Stimulated activated CD8-positive, alpha-beta memory T cell treated with anti-CD3 and anti-CD28 coated beads, Interleukin-7, amount 100 ng/mL, for 24 hours (primary cell): ENCODE measurements around the gene PPP1R1B.

ENCODE experiments used
- DNase-seq: peaks from one replicate; pipeline ENCODE4 v3.0.0-alpha.2; 2020; ENCODE audit warnings: low read depth

PPP1R1B gene

GRCh38 chr17:39653662-39654331 lies 27.0 kb downstream of the PPP1R1B start:
- peak; percentile 74 for DNase-seq

DNA sequence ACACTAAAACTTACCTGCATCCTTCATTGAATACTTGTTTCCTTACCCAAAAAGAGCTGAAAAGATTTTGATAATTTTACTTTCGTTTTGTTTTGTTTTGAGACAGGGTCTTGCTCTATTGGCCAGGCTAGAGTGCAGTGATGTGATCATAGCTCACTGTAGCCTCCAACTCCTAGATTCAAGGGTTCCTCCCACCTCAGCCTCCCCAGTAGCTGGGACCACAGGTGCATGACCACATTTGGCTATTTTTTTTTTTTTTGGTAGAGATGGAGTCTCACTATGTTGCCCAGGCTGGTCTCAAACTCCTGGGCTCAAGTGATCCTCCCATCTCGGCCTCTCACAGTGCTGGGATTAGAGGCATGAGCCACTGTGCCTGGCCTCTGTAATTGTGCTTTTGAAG lies 28.4 kb downstream of the PPP1R1B start:
- DNase-seq, result no peak

DNA sequence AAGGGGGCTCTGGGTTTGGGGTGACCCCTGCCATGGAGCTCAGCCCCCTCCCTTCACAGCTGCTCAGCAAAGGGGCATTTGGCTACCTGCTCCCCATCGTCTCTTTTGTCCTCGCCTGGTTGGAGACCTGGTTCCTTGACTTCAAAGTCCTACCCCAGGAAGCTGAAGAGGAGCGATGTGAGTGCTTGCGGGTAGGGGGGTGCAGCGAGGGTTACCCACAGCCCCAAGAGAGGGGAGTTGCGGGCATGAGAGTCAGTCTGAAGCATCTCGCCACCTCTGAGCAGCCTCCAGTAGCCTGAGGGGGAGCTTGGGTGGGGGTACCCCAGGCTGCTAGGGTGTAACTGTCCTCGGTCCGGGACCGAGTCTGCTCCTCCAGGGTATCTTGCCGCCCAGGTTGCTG lies 31.6 kb downstream of the PPP1R1B start:
- DNase-seq, result no peak

DNA sequence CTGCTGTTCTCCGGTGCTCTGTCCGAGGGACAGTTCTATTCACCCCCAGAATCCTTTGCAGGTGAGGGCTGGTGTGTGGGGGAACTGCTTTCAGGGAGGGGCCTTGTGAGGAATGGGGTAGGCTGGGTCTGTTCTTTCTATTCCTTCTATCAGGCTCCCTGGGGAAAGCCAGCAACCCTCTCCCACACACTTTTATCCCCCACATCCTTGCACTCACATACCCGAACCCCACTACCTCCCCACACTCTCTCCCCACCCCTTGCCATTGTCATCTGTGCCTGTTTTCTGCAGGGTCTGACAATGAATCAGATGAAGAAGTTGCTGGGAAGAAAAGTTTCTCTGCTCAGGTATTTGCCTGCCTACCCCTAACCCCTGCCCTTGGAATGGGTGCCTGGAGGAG lies 32.0 kb downstream of the PPP1R1B start:
- no peak for DNase-seq

GRCh38 chr17:39659279-39660010 lies 32.7 kb downstream of the PPP1R1B start:
- DNase-seq, result no peak

- no peak for DNase-seq
Observed at GRCh38 chr17:39660011-39660360, 33.2 kb downstream of the PPP1R1B start.

DNA sequence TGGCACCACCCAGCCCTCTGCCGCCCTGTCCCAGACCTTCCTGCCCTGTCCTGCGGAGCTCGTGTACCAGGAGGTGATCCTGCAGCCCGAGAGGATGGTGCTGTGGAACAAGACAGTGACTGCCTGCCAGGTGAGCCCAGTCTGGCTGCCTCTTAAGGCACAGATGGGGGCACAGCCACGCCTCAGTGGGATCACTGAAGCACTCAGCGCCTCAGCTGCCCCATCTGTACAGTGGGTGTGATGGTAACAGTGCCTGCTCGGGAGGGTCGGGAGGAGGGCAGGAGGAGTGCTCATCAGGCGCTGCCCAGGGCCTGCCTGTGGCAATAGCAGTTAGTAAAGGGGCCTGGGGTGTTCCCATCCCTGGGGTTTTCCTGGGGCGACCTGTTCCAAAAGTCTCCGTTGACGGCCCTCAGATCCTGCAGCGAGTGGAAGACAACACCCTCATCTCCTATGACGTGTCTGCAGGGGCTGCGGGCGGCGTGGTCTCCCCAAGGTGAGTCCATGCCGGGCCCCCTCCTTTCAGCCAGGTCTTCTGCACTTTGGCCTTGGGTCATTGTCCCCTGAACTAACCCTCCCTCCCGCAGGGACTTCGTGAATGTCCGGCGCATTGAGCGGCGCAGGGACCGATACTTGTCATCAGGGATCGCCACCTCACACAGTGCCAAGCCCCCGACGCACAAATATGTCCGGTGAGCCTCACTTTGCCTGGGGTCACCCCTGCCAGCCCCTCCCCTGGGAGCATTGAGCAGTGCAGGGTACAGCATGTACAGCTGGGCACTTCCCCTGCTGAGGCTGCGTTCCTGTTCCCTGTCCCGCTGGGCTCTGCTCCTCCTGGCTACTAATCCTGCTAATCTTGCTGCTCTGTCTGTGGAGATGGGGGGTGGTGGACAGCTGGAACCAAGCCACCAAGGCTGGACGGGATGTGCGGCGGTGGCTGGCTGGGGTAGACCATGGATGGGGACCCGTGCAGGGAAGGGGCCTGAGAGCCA lies 33.9 kb downstream of the PPP1R1B start:
- no peak for DNase-seq

- DNase-seq, result no peak
Observed at GRCh38 chr17:39661744-39662541, 35.2 kb downstream of the PPP1R1B start.

GRCh38 chr17:39662551-39663339 lies 36.0 kb downstream of the PPP1R1B start:
- DNase-seq, result no peak

DNA sequence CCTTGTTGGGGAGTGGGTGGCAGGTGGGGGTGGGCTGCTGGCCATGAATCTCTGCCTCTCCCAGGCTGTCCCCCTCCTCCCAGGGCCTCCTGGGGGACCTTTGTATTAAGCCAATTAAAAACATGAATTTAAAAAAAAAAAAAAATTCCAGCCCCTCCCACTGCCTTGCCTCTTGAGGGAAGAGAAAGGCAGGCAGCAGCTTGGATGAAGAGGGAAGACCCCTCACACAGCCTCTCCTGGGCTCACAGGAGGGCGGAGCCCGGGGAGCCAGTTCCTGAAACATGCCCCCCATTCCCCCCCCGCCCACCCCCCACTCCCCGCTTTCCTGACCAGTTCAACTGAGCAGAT lies 36.6 kb downstream of the PPP1R1B start:
- DNase-seq, result no peak

DNA sequence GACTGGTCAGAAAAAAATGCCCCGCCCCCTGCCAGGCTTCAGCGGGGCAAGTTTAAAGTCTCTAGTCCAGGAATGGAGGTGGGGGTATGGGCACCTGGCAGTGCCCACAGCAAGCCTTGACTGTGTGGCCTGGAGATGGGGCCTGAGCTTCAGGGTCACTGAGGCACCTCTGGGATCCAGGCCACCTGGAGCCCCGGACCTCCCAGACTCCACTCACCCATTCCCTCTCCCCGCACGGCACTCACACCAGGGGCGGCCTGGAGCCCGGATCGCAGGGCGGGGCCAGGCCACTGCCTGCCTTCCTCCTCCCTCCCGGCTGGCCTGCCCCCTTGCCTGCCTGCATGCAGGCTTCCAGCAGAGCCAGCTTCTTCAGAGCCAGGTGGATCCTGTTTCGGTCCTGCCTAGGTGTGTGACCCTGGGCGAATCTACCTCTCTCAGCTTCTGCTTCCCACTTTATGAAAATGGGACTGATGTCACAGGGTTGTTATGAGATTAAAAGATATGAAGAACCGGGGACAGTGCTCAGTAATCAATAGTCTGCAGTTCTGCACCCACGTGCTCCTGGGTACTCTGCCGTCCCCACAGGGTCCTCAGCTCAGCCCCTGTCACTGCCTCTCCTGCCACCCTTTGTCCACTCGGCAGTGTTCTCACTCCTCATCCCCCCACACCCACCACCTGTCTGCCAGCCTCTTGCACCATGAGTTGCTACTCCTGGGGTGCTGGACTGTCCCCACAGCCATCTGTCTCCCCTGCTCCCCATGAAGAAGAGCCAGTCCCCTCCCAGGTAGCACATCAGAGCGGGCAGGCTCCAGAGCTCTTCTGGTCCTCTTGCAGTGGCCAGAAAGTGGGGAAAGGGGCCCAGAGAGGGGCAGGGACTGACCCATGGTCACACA lies 37.2 kb downstream of the PPP1R1B start:
- no peak for DNase-seq

DNA sequence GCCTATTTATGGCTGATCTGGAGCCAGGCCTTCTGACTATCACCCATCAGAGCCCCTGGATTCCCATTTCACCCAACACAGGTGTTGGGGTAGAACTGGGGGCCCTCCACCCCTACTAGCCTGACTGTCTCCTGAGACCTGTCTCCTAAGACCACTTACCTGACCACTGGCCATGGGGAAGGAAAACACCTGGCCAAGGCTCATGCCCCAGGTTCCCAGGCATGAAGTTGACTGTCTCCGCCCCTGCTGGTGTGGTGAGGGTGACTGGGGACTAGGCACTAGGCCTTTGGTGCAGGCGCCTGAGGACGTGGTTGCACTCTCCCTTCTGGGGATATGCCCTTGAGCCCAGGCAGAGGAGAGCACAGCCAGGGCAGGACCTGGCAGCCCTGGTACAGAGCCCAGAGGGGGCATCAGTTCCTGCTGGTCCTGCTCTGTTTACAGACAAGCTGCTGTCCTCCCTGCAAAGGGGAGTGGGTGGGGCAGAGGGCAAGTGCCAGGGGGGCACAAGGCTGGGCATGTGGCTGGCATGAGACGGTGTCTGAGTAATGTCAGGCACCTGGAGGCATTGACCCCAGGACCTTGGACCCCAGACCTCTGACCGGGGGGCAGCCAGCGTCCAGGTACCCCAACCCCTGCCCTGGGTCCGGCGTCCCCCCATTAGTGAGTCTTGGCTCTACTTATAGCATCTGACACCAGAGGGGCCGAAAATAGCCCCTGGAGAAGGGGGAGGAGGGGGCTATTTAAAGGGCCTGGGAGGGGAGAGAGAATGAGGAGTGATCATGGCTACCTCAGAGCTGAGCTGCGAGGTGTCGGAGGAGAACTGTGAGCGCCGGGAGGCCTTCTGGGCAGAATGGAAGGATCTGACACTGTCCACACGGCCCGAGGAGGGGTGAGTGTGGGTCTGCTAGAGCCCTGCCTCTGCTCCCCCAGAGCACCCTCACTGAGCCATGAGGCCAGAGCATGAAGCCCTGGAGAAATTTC lies 38.1 kb downstream of the PPP1R1B start, which contains the start of gene TCAP:
Gene TCAP (plus strand): TSS at position 769 of the 981 bp plus-strand sequence. CDS start 11 bp downstream, at position 780.
- DNase-seq, result no peak

- DNase-seq, result no peak
Observed at GRCh38 chr17:39665642-39666224, 39.0 kb downstream of the PPP1R1B start.

DNA sequence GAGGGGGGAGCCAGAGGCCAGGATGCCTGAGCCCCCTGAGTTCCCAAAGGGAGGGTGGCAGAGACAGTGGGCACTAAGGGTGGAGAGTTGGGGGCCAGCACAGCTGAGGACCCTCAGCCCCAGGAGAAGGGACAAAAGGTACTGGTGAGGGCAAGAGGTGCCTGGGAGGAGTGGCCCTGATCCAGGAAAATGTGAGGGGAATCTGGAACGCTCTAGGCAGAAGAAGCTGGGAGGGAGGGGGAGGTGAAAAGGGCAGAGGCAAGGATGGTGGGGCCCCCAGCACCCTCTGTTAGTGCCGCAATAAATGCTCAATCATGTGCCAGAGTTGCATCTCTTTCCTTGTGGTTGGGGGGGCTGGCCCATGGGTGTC lies 39.5 kb downstream of the PPP1R1B start:
- no peak for DNase-seq

DNA sequence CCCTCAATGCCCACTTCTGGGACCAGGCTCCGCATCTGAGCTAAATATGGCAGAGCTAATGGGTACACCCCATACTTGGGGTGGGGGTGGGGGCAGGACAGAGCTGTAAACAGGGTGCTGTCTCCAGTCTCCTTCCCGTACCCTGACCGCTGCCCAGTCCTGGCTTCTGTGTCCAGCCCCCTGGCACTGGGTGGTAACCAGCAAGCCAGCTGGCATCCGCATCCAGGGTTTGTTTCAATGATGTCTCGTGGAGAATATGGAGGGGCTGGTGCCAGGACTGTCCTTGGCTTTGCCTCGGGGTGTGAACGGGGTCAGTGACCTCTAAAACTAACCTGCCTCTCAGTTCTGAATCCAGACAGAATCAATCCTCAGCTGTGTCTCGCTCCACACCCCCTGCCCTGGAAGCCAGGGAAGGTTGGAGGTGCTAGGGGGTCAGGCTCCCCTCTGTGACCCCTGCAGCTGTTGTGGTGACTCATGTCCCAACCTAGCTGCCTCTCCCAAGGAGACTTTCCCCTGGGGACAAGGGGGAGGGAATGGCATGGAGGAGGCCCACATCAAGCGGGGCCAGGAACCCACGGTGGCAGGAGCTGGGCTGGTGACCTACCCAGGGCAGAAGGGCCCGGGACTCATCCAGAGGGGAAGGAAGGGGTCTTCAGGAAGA lies 40.0 kb downstream of the PPP1R1B start:
- DNase-seq, result no peak

GRCh38 chr17:39667262-39667944 lies 40.7 kb downstream of the PPP1R1B start:
- DNase-seq, result no peak
